ENCODE data around the gene IL19. TPM values are rescaled to one million over a fixed set of nuclear protein-coding genes. Genes with fewer than 3 reads are reported as not detected.
A peak's percentile ranks its signal among the peaks of the same experiment; 100 is the strongest.

IL19 gene
- total RNA-seq, 4 donors from 2014 or later, result not detected

GRCh38 chr1:206821493-206821892, 50.9 kb downstream of the IL19 start:
- no peaks in the 10 kb centered on the region for H3K9me3 ChIP-seq
- WGBS, 2 donors, result 70 to 73% methylated on average over 4 of the region's 4 CpGs

GRCh38 chr1:206823727-206824126, 53.2 kb downstream of the IL19 start:
- peak in 1 of 2 donors; percentile 41 for DNase-seq (ENCODE audit: low spot score in 2 of 2)
- 56 to 70% methylated on average over 5 of the region's 5 CpGs for whole genome bisulfite sequencing, 2 donors
- TF ChIP-seq CTCF (IDR thresholded peaks at IDR 0.05) (no peak), EP300 (IDR thresholded peaks at IDR 0.05) (peak in 1 of 2 donors; percentile 27)
- Histone ChIP-seq H3K27me3 (no peaks in the 10 kb centered on the region), H3K36me3 (no peaks in the 10 kb centered on the region), H3K4me1 (peaks cover 0 to 6% (median 0%) of the 10 kb centered on the region in 4 donors), H3K4me3 (no peak overlapping the region), H3K9me3 (no peaks in the 10 kb centered on the region), H3K27ac (peak overlapping the region in 1 of 4 donors; percentile 55)

More at GRCh38 chr1:206821493-206821892, 50.9 kb downstream of the IL19 start:
- Histone ChIP-seq H3K27me3 (no peaks in the 10 kb centered on the region), H3K36me3 (no peaks in the 10 kb centered on the region), H3K27ac (no peak overlapping the region), H3K4me3 (no peak overlapping the region), H3K4me1 (peaks cover 0 to 6% (median 0%) of the 10 kb centered on the region in 4 donors)
- TF ChIP-seq EP300 (IDR thresholded peaks at IDR 0.05) (no peak), CTCF (IDR thresholded peaks at IDR 0.05) (no peak), POLR2A (IDR thresholded peaks at IDR 0.05) (no peak)
- no peak for DNase-seq (ENCODE audit: low spot score in 2 of 2)

GRCh38 chr1:206824331-206824730, 53.8 kb downstream of the IL19 start:
- Histone ChIP-seq H3K4me1 (peaks cover 0 to 6% (median under 1%) of the 10 kb centered on the region in 4 donors), H3K9me3 (no peaks in the 10 kb centered on the region), H3K36me3 (no peaks in the 10 kb centered on the region), H3K27me3 (no peaks in the 10 kb centered on the region), H3K27ac (peak overlapping the region in 1 of 4 donors; percentile 55), H3K4me3 (no peak overlapping the region)
- no peak for DNase-seq (ENCODE audit: low spot score in 2 of 2)
- TF ChIP-seq EP300 (IDR thresholded peaks at IDR 0.05), result no peak
- TF ChIP-seq CTCF (IDR thresholded peaks at IDR 0.05), result no peak
- no peak for TF ChIP-seq POLR2A (IDR thresholded peaks at IDR 0.05)
- WGBS, 2 donors, result 53% methylated on average over 3 of the region's 3 CpGs

- Histone ChIP-seq H3K4me3 (no peak overlapping the region), H3K9me3 (no peaks in the 10 kb centered on the region), H3K27me3 (no peaks in the 10 kb centered on the region), H3K27ac (no peak overlapping the region), H3K4me1 (peaks cover 0 to 8% (median 3%) of the 10 kb centered on the region in 4 donors), H3K36me3 (no peaks in the 10 kb centered on the region)
- no peak for DNase-seq (ENCODE audit: low spot score in 2 of 2)
- TF ChIP-seq EP300 (IDR thresholded peaks at IDR 0.05), result no peak
- no peak for TF ChIP-seq POLR2A (IDR thresholded peaks at IDR 0.05)
- TF ChIP-seq CTCF (IDR thresholded peaks at IDR 0.05), result no peak
- WGBS, 2 donors, result 56 to 57% methylated on average over 4 of the region's 4 CpGs
Measured at GRCh38 chr1:206826394-206826793, 55.8 kb downstream of the IL19 start.

- Histone ChIP-seq H3K4me3 (no peak overlapping the region), H3K9me3 (no peaks in the 10 kb centered on the region), H3K4me1 (peaks cover 0 to 8% (median 3%) of the 10 kb centered on the region in 4 donors), H3K27me3 (no peaks in the 10 kb centered on the region), H3K27ac (no peak overlapping the region), H3K36me3 (no peaks in the 10 kb centered on the region)
- DNase-seq (ENCODE audit: low spot score in 2 of 2), result no peak
- TF ChIP-seq EP300 (IDR thresholded peaks at IDR 0.05) (no peak), CTCF (IDR thresholded peaks at IDR 0.05) (no peak), POLR2A (IDR thresholded peaks at IDR 0.05) (no peak)
- 73 to 91% methylated on average over 1 of the region's 1 CpG for WGBS, 2 donors
Measured at GRCh38 chr1:206828061-206828460, 57.5 kb downstream of the IL19 start.
